Upper lobe of left lung (tissue), 4 donors: ENCODE results near the gene REPIN1.

Source experiments
- CTCF ChIP-seq, 6 experiments: fragments of 450-650 bp in 4 of 6; fragments of 200-600 bp in 2 of 6; sonication (generic) in 2 of 6; IDR thresholded peaks; one replicate each; pipeline ENCODE4 v1.5.1; 2016 to 2019; ENCODE audit warnings: antibody characterized with exemption in 6 of 6
- POLR2A ChIP-seq, 4 donors: fragments of 450-650 bp; IDR thresholded peaks; one replicate each; pipeline ENCODE4 v1.5.1; 2016 to 2017; ENCODE audit warnings: antibody characterized with exemption in 4 of 4, mild to moderate bottlenecking in 2 of 4
- POLR2AphosphoS5 ChIP-seq, 2 donors: sonication (generic); formaldehyde crosslinking; IDR thresholded peaks; one replicate each; pipeline ENCODE4 v1.5.1; 2017; ENCODE audit warnings: antibody characterized with exemption in 2 of 2

GRCh38 chr7:150378853-150379440 lies 10.3 kb downstream of the REPIN1 start, which contains the start of gene ZNF775:
- TF ChIP-seq CTCF (IDR thresholded peaks at IDR 0.05) (peak in 3 of 6 experiments; percentile 20 to 32 (median 22)), POLR2A (IDR thresholded peaks at IDR 0.05) (peak in 3 of 4 donors; percentile 76 to 95 (median 80)), POLR2AphosphoS5 (IDR thresholded peaks at IDR 0.05) (peak; percentile 43 to 70)
